NCI-H1092 treated with DMSO at 0.1 percent for 48 hours (cell line): ENCODE measurements around the gene TMOD2.

Source experiments
- DNase-seq: peaks from one replicate; lab custom pipeline; 2025; lab: John Stamatoyannopoulos, UW

Gene TMOD2

DNA sequence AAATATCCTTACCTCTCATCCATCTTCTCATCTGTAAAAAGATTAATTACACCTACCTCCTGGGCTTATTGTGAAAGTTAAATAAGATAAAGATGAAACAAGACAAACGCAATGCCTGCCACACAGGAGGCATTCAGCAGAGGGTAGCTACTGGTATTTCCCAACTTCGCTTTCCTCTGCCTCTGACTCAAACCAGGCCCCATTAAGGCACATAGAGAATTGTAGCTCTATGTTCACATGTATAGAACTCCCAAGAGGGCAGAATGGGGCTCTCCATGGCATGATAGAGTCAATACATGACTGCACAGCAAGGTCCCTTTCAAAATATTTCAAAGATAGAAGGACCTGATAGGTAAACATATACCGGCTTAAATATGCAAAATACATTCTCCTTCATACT lies 15.3 kb upstream of the TMOD2 start:
- DNase-seq, result no peak

DNA sequence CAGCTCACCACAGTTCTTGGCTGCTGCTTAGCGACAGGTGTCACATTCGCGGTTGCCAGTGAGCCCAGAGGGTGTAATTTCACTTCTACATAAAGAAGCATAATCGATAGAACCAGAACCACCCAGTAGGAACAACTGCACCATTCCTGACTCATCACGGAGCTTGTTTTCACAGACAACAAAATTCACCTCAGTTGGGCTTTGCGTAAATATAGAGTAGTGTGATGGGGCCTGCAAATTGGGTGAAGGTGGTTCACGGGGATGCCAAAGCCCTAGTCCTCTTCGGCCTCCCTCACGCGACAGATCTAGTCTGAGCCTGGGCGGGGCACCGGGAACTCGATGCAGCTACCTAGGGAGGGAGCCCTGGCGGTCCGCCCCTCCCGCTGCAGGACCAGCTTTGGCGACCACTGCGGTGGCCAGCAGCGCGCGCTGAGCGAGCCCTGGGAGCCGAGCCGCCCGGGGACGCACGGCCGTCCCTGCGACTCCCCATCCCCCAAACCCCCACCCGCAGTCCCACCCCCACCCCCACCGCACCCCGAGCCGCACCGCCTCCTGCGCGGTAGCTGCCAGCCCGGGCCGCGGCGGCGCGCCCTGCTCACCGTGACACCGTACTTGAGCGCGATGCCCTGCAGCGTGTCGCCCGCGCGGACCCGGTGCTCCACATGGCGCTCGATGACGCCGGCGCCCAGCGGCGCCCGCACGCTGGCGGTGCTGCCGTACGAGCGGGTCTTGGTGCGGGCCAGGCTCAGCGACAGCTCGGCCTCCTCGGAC lies 14.5 kb upstream of the TMOD2 start:
- peak; percentile 81 for DNase-seq

DNA sequence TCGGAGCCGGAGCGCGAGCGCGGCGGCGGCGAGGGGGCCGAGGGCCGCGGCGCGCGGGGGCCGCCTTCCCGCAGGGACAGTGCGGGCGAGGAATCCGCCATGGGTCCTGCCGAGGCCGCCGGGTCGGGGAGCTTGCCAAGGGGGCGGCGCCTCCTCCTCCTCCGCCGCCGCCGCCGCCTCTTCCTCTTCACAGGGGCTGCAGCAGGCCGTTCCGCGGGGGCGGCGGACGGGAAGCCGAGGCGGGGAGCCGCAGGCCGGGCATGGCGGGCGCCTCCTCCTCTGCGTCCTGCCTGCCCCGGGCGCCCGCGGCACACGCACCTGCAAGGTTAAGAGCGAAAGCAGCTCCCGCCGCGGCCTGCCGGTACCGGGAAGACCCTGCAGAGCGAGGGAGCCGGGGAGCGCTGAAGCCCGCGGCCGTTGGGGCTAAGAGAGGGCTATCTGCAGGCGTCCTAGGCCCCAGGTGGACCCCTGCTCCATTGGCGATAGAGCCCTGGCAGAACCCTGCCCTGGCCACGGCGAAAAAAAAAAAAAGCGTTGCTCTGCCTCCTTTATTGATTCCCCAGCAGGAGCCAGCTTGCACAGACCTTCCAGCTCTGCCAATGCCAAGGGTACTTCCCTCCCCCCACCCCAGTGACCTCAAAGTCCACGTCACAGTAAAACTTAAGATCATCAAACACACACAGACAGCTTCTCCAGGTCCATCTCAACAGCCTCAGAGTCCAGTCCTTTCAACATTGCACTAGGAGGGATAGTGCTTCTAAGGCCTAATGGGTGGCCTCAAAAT lies 13.7 kb upstream of the TMOD2 start, which contains the start of gene LYSMD2:
LYSMD2 (minus strand) TSS at position 134 of the 784 bp plus-strand sequence; CDS start at position 101, 33 bp downstream.
- DNase-seq, result peak; percentile 56

DNA sequence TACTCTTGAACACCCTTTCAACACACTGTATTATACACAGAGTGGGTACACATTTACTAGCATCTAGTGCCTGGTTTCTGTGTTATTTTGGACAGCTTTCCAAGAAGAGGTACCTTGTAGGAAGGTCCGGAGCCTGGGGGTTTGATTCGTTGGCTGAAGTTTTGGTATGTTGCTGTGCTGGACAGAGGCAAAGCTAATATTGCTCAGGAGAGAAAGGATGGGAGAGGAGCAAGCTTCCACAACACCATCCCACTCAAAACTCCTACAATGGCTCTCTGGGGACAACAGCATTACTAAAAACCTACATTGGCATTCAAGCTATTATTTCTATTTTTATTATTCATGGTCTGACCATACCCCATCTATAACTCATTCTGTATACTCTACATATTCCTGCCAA lies 12.8 kb upstream of the TMOD2 start:
- DNase-seq, result no peak

DNA sequence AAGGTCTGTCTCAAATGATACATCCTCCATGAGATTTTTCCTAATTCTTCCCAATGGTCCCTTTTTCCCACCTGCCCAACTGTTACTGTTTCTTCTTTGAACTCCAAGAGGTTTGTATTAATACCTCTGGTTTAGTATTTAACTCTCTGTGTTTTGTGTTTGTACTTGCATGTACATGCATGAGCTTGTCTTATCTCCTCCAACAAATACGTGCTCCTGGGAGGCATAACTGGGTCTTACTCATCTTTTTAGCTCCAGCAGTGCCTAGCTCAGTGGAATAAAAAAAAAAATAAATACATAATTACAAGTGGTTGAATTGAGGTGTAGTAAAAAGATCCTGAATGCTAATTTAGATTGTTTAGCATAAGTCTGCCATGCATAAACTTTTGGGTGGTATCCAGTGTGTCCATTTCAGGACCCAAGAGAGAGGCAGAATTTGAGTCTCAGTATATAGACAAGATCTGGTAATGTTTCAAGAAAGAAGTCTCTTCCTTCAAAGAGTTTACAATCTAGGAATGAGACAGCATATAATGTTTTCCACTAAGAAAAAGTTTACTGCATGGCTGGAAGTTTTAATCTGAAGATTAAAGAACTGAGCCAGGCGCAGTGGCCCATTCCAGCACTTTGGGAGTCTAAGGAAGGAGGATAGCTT lies 12.2 kb upstream of the TMOD2 start:
- DNase-seq, result no peak

DNA sequence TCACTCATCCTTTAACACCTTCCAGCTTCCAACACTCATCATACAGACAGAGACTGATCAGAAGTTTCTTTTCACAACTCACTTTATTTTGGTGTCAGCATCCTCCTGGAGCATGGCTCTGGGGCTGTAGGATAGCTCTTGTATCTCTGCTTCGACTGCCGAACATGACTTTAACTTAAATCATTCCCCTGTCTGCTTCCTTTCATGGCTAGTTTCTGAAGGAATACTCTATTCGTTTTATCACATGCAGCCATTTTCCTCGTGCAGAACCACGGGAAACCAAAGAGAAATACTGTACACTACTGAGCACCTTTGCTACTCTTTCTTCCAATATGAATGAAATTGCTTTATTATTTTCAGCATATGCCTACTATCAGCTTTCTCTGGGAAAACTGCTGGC lies 2.1 kb upstream of the TMOD2 start:
- DNase-seq, result no peak

DNA sequence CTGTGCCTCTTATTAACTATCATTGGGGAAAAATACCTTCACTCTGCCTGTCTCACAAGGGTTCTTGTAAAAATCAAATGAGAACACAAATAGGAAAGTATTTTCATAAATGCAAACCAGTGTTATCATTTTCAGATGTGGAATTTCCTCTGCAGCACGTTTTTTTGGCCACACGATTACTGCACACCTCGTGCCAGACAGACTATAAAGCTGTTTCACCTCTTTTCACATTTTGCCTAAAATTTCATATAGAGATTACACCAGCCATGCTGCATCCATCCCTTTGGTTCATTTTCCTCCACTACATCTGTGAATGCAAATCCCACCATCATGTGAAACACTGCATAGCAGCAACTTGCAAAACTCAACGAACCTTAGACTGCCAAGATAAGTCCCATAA lies 1.2 kb upstream of the TMOD2 start:
- no peak for DNase-seq

DNA sequence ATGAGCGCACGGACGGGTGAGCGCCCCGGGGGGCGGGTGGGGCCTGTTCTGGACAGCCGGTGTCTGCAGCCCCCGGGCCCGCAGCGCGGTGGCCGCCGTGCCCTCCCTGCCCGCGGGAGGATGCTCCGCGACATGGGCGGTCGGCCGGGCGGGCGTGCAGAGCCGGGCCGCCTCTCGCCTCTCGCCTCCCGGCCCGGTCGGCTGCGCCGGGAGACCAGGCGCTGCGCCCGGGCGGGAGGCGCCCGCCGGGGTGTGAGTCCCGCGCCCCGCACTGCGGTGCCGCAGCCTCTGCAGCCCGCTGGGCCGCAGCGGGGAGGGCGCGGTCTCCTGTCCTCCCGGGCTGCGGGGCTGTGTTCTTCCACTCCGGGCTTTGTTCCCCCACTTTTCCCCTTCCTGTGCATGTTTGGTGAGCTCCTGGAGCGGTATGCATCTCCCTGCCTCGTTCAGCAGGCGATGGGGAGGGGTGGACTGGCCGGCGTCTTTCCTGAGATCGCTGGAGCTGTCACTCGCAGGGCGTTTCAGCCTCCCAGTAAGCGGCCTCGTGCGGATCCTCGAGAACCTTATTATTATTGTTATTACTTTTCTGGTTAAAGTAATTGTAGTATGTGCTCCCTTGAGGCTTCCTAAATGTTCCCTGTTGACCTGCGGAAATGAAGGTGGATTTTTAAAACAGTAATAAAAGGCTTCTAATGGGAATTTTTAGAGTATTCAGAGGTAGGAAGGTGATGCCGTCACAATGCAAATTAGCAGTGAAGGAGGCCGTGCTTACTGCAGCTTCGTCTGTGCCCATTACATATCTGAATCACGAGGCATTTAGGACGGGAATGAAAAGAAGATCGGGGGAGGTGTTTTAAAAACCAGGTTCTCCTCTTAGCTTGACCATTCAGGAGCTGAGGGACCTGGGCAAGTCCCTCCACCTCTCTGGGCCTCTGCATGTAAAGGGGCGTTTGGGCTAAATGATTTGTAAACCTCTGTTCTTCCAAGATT lies 593 bp downstream of the TMOD2 start:
- DNase-seq, result peak; percentile 33

DNA sequence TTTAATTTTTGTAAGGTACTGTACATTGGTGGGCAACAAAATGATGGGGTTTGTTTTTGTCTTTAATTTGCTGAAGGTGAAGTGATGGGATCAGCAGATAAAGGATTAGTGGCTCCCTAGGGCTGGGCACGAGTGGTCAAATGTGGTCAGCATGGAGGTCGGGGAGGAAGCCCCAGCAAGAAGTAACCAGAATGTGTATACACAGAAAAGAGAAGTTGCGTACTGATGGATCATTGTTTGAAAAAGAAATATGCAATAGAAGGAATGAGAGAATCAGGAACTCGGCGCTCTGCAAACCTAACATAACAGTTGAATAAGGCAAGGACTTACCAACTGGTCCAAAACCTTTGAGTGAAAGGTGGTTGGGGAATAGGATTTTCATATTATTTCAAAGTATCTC lies 1.5 kb downstream of the TMOD2 start:
- DNase-seq, result no peak

DNA sequence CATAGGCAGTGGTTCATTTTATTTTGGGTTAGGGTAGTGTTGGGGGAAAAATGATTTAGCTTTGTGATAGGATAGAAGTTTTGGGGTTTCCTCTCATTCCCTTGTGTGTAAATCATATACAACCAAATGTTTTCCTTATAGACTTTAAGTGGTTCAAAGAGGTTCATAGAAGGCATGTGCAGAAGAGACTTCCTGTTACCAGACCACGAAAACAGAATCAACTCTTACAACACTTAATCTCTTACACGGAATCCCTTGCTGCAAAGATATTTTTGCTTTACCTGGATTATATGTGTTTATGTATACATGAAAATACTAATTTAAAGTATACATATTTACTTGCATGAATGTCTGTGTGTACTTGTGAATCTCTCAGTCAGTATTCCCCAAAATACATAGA lies 2.9 kb downstream of the TMOD2 start:
- DNase-seq, result no peak

DNA sequence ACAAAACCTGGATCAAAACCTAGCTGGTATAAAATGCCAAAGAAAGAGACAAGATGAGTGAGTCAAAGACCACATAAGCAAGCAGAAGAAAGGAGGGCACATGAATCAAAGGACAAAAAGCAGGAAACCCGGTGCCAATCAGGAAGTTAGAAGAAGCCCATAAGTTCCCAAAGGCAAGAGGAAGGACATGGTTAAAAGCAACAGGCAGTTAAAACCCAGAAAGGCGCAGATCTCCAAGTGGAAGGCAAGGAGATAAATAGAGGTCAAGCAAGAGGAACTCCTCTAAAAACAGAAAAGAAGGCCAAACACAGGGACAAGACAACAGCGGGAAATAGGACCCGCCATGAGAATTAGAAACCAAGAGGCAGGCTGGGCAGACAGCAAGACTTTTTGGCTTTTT lies 4.4 kb downstream of the TMOD2 start:
- DNase-seq, result no peak

DNA sequence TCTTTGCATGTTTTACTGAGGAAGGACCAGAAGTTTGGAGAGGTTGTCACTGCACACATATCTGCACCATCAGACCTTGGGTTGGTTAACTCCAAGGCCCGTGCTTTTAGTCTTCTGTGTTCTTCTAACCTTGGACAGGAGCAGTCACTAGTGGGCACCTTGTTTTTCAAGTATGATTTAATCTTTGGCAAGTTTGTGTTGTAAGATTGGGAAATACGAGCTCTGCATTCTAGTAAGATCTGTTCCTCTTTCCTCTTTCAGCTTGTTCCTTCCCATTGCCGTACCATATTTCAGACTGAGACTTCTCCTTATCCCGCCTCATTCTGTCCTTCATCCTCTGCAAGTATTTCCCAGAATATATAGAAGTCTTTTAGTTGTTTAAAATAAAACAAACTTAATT lies 5.1 kb downstream of the TMOD2 start:
- no peak for DNase-seq

DNA sequence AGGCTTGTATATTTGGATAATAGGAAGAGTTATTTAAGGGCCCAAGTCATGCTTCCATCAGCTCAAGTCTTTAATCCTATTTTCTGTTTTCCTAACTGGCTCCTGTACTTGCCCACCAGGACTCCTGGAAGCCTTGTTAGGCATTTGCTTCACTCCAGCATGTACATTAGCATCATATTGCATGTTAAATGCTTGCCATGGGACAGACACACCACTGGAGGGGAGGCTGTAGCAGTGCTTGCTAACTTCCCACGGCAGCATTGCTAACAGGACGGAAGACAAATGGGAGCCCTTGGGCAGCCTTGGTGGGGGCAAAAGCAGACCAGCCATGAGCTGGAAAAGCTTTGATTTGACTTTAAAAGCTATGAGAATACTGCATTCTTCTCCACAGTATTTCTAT lies 6.1 kb downstream of the TMOD2 start:
- no peak for DNase-seq

DNA sequence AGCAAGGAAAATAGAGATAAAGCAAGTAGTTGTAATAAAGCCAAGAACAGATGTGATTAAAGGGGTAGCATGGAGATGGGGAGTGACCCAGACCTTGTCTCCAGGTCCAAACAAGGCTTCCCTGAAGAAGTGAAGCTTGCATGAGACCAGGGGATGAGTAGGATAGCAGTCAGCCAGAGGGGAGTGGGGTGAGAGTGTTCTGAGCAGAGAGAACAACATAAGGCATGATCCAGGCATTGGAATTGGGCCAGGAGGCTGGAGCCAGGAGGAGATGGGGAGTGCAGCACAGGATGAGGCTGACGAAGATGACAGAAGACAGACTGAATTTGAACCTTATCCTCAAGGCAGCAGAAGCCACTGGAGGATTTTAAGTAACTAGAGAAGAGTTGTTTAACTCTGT lies 7.2 kb downstream of the TMOD2 start:
- peak; percentile 25 for DNase-seq

DNA sequence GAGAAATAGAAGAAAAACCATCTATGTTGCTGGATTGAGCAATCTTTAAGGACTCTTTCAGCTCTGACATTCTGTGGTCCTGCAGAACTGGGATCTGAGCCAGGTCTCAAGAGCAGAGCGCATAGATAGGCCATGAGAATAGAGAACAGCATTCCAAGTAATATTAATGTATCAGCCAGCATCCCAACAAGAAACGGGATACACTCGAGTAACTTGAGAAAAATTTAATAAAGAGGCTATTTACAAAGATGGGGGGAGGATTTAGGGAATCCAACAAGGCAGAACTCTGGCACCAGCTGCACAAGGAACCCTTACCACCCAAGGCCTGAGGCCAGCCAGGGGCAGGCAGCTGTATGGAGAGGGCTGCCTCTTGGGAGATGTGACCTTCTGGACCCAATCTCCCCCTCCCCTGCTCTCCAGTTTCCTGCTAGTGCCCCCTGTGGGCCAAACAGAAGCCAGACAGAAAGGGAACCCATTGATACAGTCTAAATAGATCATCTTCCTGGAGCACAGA lies 8.2 kb downstream of the TMOD2 start:
- peak; percentile 18 for DNase-seq

DNA sequence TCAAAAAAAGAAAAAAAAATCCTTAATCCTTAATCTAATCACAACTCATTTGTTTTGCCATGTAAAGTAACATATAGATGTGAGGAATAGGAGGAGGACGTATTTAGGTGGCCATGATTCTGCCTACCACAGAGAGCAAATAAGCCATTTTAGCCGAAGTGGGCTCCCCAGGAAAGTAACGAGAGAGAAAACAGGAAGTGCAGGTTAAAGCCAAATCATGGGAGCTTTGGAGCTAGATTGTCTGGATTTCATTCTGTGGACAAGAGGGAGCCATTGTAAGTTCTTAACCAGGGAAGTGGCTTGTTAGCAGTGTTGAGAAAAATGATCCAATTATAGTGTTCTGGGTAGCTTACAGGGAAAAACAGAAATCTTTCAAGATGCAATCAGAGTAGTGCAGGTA lies 9.4 kb downstream of the TMOD2 start:
- no peak for DNase-seq

DNA sequence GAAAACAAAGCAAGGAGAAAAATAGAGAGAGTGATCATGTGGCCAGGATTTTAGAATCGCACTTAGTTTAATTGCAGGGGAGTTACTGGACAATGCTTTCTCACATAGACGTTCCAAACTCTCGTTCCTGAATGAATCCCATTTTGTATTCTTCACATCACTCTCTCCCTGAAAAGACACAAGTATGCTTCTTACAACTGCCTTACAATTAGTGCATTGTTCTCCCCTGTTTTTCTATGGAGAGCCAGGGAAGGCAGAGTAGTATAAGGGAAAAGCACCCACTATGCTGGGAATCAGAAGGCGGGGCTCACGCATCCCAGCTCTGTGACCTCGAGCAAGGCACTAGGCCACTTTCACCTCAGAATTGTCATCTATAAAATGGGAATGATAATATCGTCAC lies 14.4 kb downstream of the TMOD2 start:
- no peak for DNase-seq

DNA sequence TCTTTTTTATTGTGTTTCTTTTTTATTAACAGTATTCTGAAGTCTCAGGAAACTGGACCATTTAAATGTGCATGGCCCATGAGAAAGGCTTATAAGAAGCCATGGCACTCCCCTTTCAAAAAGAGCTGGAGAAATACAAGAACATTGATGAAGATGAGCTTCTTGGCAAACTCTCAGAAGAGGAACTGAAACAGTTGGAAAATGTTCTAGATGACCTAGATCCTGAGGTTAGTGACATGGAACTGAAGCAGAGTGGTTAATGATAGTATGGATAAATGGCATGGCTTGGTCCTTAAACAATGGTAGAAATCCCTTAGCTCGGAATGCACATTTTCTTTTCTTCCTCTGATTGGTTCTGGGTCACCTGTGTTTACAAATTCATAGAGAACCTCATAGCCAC lies 14.9 kb downstream of the TMOD2 start:
- DNase-seq, result no peak

DNA sequence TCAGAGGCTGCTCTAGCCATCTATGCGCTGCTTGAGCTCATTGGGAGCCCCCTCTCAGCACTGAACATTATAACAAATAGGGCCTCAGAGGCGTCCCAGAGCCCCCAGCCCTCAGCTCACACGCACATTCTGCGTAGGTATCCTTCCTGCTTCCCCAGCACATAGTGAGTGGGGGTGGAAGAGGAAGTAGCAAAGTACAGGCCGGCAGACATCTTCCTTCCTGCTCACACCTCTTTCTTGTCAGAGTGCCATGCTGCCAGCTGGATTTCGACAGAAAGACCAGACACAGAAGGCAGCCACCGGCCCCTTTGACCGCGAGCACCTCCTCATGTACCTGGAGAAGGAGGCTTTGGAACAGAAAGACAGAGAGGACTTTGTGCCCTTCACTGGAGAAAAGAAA lies 16.6 kb downstream of the TMOD2 start:
- no peak for DNase-seq

DNA sequence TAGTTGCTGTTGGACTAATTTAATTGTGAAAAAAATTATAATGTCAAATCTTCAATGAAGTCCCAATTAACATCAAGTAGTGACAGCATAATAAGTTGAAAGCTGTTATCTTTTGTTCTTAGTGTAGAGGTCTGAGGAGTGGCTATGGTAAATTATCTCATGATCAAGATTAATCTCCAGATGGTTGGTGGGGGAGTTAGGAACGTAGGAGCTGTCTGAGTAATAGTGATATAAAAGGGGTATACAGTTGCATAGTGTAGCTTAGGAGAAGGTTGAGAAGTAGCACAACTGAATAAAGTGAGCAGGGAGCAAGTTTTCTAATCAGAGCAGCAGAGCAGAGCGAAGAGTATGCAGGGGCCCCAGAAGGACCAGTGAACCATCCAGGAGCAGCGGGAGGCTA lies 19.5 kb downstream of the TMOD2 start:
- no peak for DNase-seq

DNA sequence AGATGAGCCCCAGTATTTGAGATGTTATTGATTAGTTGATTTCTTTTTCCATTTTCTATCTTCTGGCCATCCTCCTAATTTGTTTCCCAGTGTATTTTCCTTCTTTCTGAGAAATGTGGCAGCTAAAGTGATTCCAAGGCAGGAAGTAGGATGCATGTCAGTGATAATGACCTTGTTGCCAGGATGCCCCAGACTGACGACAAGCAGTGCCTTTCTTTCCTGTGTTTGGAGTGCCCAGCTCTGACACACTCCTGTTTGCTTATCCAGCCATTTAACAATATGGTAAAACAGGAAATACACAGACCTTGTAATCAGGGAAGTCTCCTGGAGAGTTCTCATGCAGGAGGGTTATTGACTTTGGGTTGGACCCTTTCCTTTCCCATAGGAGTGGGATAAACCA lies 20.4 kb downstream of the TMOD2 start:
- no peak for DNase-seq

DNA sequence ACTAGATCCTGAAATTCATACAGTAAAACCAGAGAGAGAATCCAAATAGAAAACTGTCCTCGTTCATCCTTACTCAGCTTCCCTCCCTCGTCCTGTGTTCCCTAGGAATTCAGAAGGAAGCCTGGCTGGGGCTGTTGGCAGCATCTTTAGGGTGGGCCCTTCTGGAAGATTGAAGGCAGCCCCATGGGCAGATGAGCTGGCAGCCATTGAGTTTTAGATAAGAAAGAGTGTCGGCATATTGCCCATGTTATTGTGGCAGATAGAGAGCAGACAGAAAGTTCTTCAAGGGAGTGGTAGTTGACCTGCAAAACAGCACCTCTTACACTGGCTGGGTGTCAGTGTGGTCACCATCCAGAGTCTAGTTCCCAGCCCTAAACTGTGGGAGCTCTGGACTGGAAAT lies 23.5 kb downstream of the TMOD2 start:
- no peak for DNase-seq
